ENCODE data around the gene SPIRE1. TPM values are rescaled to one million over a fixed set of nuclear protein-coding genes. Genes with fewer than 3 reads are reported as not detected.

Gene SPIRE1
- total RNA-seq, 4 donors from 2014 or later = 1.9 to 25.3 (median 13.4) TPM

- H3K9me3 ChIP-seq = no peaks in the 10 kb centered on the region
- H3K4me1 ChIP-seq = no peaks in the 10 kb centered on the region
- 95 to 96% methylated on average over 14 of the region's 14 CpGs for WGBS, 2 donors
- peaks cover 0 to 42% (median 0%) of the 10 kb centered on the region in 3 donors for H3K36me3 ChIP-seq
- no peak for DNase-seq
- H3K4me3 ChIP-seq = no peak overlapping the region
- intact Hi-C loops (cut with DNase I) = no loop called here
- TF ChIP-seq POLR2A (IDR thresholded peaks at IDR 0.05) (no peak), CTCF (IDR thresholded peaks at IDR 0.05) (no peak)
- no peak overlapping the region for H3K27ac ChIP-seq
- no peaks in the 10 kb centered on the region for H3K27me3 ChIP-seq
These were observed 223.4 kb downstream of the SPIRE1 start for GRCh38 chr18:12434541-12434929.

GRCh38 chr18:12433829-12434540 is 223.9 kb downstream of the SPIRE1 start:
- Histone ChIP-seq H3K27me3 (no peaks in the 10 kb centered on the region), H3K9me3 (no peaks in the 10 kb centered on the region), H3K27ac (no peak overlapping the region), H3K4me1 (no peaks in the 10 kb centered on the region), H3K4me3 (no peak overlapping the region), H3K36me3 (peaks cover 0 to 46% (median 0%) of the 10 kb centered on the region in 3 donors)
- 97 to 100% methylated on average over 1 to 20 of the region's 51 CpGs for WGBS, 2 donors
- TF ChIP-seq CTCF (IDR thresholded peaks at IDR 0.05) (no peak), POLR2A (IDR thresholded peaks at IDR 0.05) (no peak)
- intact Hi-C loops (cut with DNase I) = no loop called here
- no peak for DNase-seq

- DNase-seq = no peak
- WGBS, 2 donors = 91 to 96% methylated on average over 24 to 28 of the region's 31 CpGs
- TF ChIP-seq POLR2A (IDR thresholded peaks at IDR 0.05) (no peak), CTCF (IDR thresholded peaks at IDR 0.05) (no peak)
- Histone ChIP-seq H3K4me1 (no peaks in the 10 kb centered on the region), H3K27me3 (no peaks in the 10 kb centered on the region), H3K36me3 (peaks cover 0 to 57% (median 0%) of the 10 kb centered on the region in 3 donors), H3K9me3 (no peaks in the 10 kb centered on the region), H3K4me3 (no peak overlapping the region), H3K27ac (no peak overlapping the region)
- intact Hi-C loops (cut with DNase I) = no loop called here
These were observed 225.0 kb downstream of the SPIRE1 start for GRCh38 chr18:12432881-12433280.

GRCh38 chr18:12432196-12432595 is 225.7 kb downstream of the SPIRE1 start:
- TF ChIP-seq POLR2A (IDR thresholded peaks at IDR 0.05) (no peak), CTCF (IDR thresholded peaks at IDR 0.05) (no peak)
- WGBS, 2 donors = 94 to 97% methylated on average over 20 to 22 of the region's 22 CpGs
- no peaks in the 10 kb centered on the region for H3K9me3 ChIP-seq
- no peak for DNase-seq
- intact Hi-C loops (cut with DNase I) = no loop called here
- H3K4me1 ChIP-seq = no peaks in the 10 kb centered on the region
- H3K27me3 ChIP-seq = no peaks in the 10 kb centered on the region
- H3K36me3 ChIP-seq = peaks cover 0 to 64% (median 0%) of the 10 kb centered on the region in 3 donors
- no peak overlapping the region for H3K4me3 ChIP-seq
- H3K27ac ChIP-seq = no peak overlapping the region

- H3K27ac ChIP-seq = no peak overlapping the region
- H3K9me3 ChIP-seq = no peaks in the 10 kb centered on the region
- TF ChIP-seq CTCF (IDR thresholded peaks at IDR 0.05) = no peak
- no peak for TF ChIP-seq POLR2A (IDR thresholded peaks at IDR 0.05)
- no peak overlapping the region for H3K4me3 ChIP-seq
- H3K36me3 ChIP-seq = peaks cover 0 to 68% (median 0%) of the 10 kb centered on the region in 3 donors
- WGBS, 2 donors = 91 to 98% methylated on average over 4 to 10 of the region's 16 CpGs
- intact Hi-C loops (cut with DNase I) = no loop called here
- no peaks in the 10 kb centered on the region for H3K27me3 ChIP-seq
- H3K4me1 ChIP-seq = no peaks in the 10 kb centered on the region
- no peak for DNase-seq
These were observed 226.3 kb downstream of the SPIRE1 start for GRCh38 chr18:12431561-12431960.

Measured in esophagus squamous epithelium (tissue), 5 donors.